CD4-positive, alpha-beta memory T cell (primary cell): Measurements from ENCODE around the gene DMRT1. TPM values are rescaled to one million over a fixed set of nuclear protein-coding genes. Genes with fewer than 3 reads are reported as not detected.
"Not testable (repeated sequence)": the region's sequence is repeated elsewhere in the genome, so short reads cannot be mapped to it uniquely, and the experiment has no call there.

Experiments used
- CTCF ChIA-PET: fragments of 350-600 bp; sonication (Branson Sonifier 250); formaldehyde crosslinking; loops from one replicate; lab custom pipeline; 2021; ENCODE audit warnings: inconsistent platforms; ENCODE audit not compliant: partially characterized antibody; lab: Charles Lee
- POLR2A ChIA-PET: fragments of 350-600 bp; sonication (Branson Sonifier 250); formaldehyde crosslinking; loops from one replicate; lab custom pipeline; 2021; ENCODE audit not compliant: partially characterized antibody; lab: Charles Lee
- DNase-seq, 5 donors: peaks; one replicate each; pipeline versions ENCODE4 v3.0.0 to v3.0.0-alpha.2; 2020 to 2022; ENCODE audit warnings: mixed read lengths in 1 of 5
- H3K27ac ChIP-seq: one replicate; pipeline ENCODE4 v1.7.0; 2013; ENCODE audit warnings: low read depth, low read length
- H3K27me3 ChIP-seq: 2 replicates; pipeline ENCODE4 v1.7.0; 2013; ENCODE audit warnings: mild to moderate bottlenecking, low read length, moderate library complexity; ENCODE audit not compliant: insufficient read depth
- H3K36me3 ChIP-seq: 2 replicates; pipeline ENCODE4 v1.7.0; 2013; ENCODE audit warnings: mild to moderate bottlenecking, low read length, moderate library complexity; ENCODE audit not compliant: insufficient read depth
- H3K4me1 ChIP-seq: 2 replicates; pipeline ENCODE4 v1.7.0; 2013; ENCODE audit warnings: mild to moderate bottlenecking, low read length, moderate library complexity; ENCODE audit not compliant: insufficient read depth
- H3K4me3 ChIP-seq, 2 donors: one replicate each; pipeline ENCODE4 v1.7.0; 2013; ENCODE audit warnings: low read length in 2 of 2, mild to moderate bottlenecking in 1 of 2
- H3K9me3 ChIP-seq, 2 donors: one replicate each; pipeline ENCODE4 v1.7.0; 2013; ENCODE audit warnings: low read length in 2 of 2, control low read depth in 1 of 2; ENCODE audit not compliant: control insufficient read depth in 1 of 2
- H3K27ac Mint-ChIP-seq, 7 donors: one replicate each; pipeline ENCODE4 v1.8.0; 2020 to 2021; ENCODE audit warnings: mixed read lengths in 7 of 7, mild to moderate bottlenecking in 6 of 7, inconsistent platforms in 3 of 7, moderate library complexity in 3 of 7
- H3K27me3 Mint-ChIP-seq, 2 donors: one replicate each; pipeline ENCODE4 v1.8.0; 2020 to 2021; ENCODE audit warnings: mixed read lengths in 2 of 2
- H3K36me3 Mint-ChIP-seq, 2 donors: one replicate each; pipeline ENCODE4 v1.8.0; 2020 to 2021; ENCODE audit warnings: mixed read lengths in 2 of 2, inconsistent platforms in 1 of 2, mild to moderate bottlenecking in 1 of 2
- H3K4me1 Mint-ChIP-seq, 4 donors: one replicate each; pipeline ENCODE4 v1.8.0; 2020 to 2021; ENCODE audit warnings: mixed read lengths in 4 of 4, mild to moderate bottlenecking in 1 of 4
- H3K4me3 Mint-ChIP-seq, 8 donors: one replicate each; pipeline ENCODE4 v1.8.0; 2020 to 2021; ENCODE audit warnings: mixed read lengths in 8 of 8, mild to moderate bottlenecking in 7 of 8, moderate library complexity in 6 of 8, inconsistent platforms in 3 of 8
- H3K9me3 Mint-ChIP-seq, 8 donors: one replicate each; pipeline ENCODE4 v1.8.0; 2020 to 2021; ENCODE audit warnings: mixed read lengths in 8 of 8, mild to moderate bottlenecking in 5 of 8, inconsistent platforms in 3 of 8, moderate library complexity in 1 of 8
- intact Hi-C: fragments of 100-400 bp; cut with micrococcal nuclease; formaldehyde crosslinking; loops from one replicate; pipeline ENCODE4 v1.15.1; 2023
- polyA plus RNA-seq, 2 donors: library from polyadenylated mRNA; unstranded; fragments of 300-500 nt; fragmentation: Illumina TruSeq; gene quantifications; one replicate each; pipeline ENCODE4 v1.2.3, GENCODE V29; 2021
- total RNA-seq, 2 experiments: library from RNA; stranded (reverse); gene quantifications; one replicate each; pipeline ENCODE4 v1.2.3, GENCODE V29; 2021

The DMRT1 gene
- total and polyA plus RNA-seq, 4 experiments from 2014 or later: not detected

DNA sequence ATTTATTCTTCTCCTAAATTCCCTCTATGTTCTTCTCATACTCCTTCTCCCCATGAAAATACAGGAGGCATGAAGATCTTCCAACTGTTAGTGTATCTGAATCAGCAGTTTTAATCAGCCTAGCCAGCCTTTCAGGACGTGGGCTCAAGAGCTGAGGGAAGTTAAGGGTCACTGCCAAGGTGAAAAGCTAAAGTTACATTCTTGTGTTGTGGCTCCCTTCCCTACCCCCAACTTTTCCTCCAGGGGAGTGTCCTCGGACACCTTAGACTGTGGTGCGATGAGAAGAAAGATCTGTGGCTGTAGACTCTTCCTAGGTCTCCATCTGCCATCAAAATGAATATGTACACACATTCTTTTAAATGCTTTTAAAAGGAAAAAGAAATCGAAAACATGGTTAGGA lies 139.1 kb downstream of the DMRT1 start:
- H3K36me3 ChIP-seq: no peaks in the 10 kb centered on the region
- H3K27ac ChIP-seq: no peak overlapping the region
- no peak overlapping the region for H3K4me3 Mint-ChIP-seq
- peaks cover 53 to 61% of the 10 kb centered on the region in 2 donors for H3K27me3 Mint-ChIP-seq
- no peaks in the 10 kb centered on the region for H3K9me3 ChIP-seq
- no peak for DNase-seq
- intact Hi-C loops: no loop called here
- no peak overlapping the region for H3K4me3 ChIP-seq
- POLR2A ChIA-PET: no interaction called here
- H3K4me1 ChIP-seq: no peaks in the 10 kb centered on the region
- H3K4me1 Mint-ChIP-seq: peaks cover 0 to 5% (median 3%) of the 10 kb centered on the region in 4 donors
- H3K9me3 Mint-ChIP-seq: no peaks in the 10 kb centered on the region
- H3K27me3 ChIP-seq: peaks cover 47% of the 10 kb centered on the region
- no peak overlapping the region for H3K27ac Mint-ChIP-seq
- CTCF ChIA-PET: no interaction called here
- no peaks in the 10 kb centered on the region for H3K36me3 Mint-ChIP-seq

DNA sequence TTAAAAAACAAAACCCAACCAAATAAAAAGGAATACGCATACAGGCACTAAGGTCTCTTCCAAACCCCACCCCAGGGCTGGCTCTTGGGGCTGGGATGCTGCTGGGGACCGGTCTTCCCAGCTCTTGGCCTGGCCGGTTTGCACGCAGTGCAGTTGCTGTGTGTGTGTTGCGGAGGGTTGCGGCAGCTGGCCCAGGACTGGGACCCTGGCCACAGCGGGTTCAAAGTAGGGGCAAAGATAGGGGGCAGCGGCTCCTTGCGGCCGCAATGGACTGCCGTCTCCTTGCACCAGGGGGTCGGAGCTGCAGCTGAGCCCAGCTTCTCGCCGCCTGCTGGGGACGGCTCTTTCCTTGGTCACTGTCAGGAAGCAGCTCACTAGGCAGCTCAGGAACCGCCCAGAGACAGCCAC lies 140.0 kb downstream of the DMRT1 start:
- intact Hi-C loops: no loop called here
- H3K27ac Mint-ChIP-seq: no peak overlapping the region
- CTCF ChIA-PET: no interaction called here
- peaks cover 0 to 2% (median under 1%) of the 10 kb centered on the region in 4 donors for H3K4me1 Mint-ChIP-seq
- no peaks in the 10 kb centered on the region for H3K9me3 ChIP-seq
- POLR2A ChIA-PET: no interaction called here
- no peak overlapping the region for H3K4me3 ChIP-seq
- no peak overlapping the region for H3K4me3 Mint-ChIP-seq
- DNase-seq: no peak
- H3K27ac ChIP-seq: no peak overlapping the region
- no peaks in the 10 kb centered on the region for H3K36me3 Mint-ChIP-seq
- H3K27me3 Mint-ChIP-seq: peaks cover 55 to 60% of the 10 kb centered on the region in 2 donors
- no peaks in the 10 kb centered on the region for H3K36me3 ChIP-seq
- H3K4me1 ChIP-seq: no peaks in the 10 kb centered on the region
- H3K9me3 Mint-ChIP-seq: peaks cover 0 to 1% (median 0%) of the 10 kb centered on the region in 8 donors
- H3K27me3 ChIP-seq: peaks cover 40% of the 10 kb centered on the region

DNA sequence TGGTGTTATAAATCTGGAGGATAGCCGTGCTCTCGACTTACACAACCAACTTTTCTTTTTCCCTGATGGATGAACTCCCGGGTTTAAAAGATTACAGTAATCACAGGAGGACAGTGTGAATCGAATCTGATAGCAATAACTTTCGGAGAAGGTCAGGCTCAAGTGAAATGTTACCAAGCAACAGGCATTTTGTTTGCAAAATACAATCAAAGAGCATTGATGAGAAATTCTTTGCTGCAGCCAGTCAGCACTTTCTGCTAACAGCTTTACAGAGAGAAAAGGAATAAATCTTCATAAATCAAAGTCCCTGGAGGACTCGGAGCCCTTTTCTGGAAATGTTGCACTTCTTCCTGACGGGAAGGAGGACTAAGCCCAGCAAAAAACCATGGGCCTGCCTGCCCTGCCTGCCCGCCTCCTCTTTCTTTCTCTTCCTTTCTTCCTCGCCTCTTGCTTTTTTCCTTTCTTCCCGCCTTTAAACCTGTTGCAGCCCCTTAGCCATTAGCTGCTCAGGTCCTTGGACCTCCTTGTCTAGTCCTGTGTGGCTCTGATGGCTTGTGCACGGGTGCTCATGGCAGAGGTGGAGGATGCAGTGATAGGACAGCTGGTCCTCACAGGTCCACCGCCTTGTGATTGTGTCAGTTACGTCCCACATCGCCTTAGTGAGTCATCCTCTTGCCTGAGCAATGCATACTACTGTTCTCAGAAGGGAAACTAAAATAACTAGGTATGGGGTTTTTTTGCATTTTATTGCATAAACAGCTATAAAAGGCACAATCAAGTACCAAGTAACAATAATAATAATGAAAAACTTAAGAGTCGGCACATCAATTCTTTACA lies 141.1 kb downstream of the DMRT1 start:
- Histone ChIP-seq H3K9me3 (no peaks in the 10 kb centered on the region), H3K4me1 (no peaks in the 10 kb centered on the region), H3K36me3 (no peaks in the 10 kb centered on the region), H3K27me3 (peaks cover 40% of the 10 kb centered on the region), H3K4me3 (no peak overlapping the region), H3K27ac (no peak overlapping the region)
- intact Hi-C loops: no loop called here
- ChIA-PET POLR2A (no interaction called here), CTCF (no interaction called here)
- peaks cover 0 to 2% (median under 1%) of the 10 kb centered on the region in 4 donors for H3K4me1 Mint-ChIP-seq
- H3K27me3 Mint-ChIP-seq: peaks cover 54 to 65% of the 10 kb centered on the region in 2 donors
- no peak overlapping the region for H3K4me3 Mint-ChIP-seq
- no peak for DNase-seq
- no peaks in the 10 kb centered on the region for H3K36me3 Mint-ChIP-seq
- peaks cover 0 to 1% (median 0%) of the 10 kb centered on the region in 8 donors for H3K9me3 Mint-ChIP-seq
- H3K27ac Mint-ChIP-seq: peak overlapping the region in 1 of 7 donors; percentile 14

DNA sequence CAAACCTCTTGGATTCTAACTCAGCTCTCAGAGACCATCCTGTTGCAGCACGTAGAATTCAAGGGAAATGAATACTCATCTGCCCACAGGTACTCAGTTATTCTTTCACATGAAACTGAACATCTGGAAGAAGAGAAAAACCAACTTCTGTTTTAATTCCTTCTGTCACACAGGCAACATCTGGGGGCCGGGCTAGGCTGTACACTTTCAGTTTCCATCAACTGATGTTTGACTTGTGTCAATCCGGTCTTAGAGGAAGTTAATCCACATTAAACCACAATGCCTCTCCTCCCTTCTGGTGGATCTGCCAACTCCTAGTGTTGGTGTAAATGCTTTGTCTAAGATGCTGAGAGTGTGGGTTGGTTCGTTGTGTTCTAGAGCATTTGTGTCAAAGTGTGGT lies 152.5 kb downstream of the DMRT1 start:
- H3K27me3 Mint-ChIP-seq: peaks cover 5 to 6% of the 10 kb centered on the region in 2 donors
- H3K4me3 ChIP-seq: no peak overlapping the region
- H3K27ac Mint-ChIP-seq: no peak overlapping the region
- peaks cover 0 to 8% (median 5%) of the 10 kb centered on the region in 4 donors for H3K4me1 Mint-ChIP-seq
- peaks cover 0 to 7% (median 0%) of the 10 kb centered on the region in 8 donors for H3K9me3 Mint-ChIP-seq
- H3K36me3 Mint-ChIP-seq: no peaks in the 10 kb centered on the region
- no peaks in the 10 kb centered on the region for H3K36me3 ChIP-seq
- H3K9me3 ChIP-seq: no peaks in the 10 kb centered on the region
- H3K4me1 ChIP-seq: peaks cover 2% of the 10 kb centered on the region
- no peaks in the 10 kb centered on the region for H3K27me3 ChIP-seq
- no peak overlapping the region for H3K4me3 Mint-ChIP-seq
- ChIA-PET POLR2A (no interaction called here), CTCF (interaction anchor here (0.8 kb wide), 1 partner anchor 15 kb away, joined by 3 read pairs; no protein-coding TSS in a partner anchor)
- DNase-seq: no peak
- intact Hi-C loops: no loop called here
- no peak overlapping the region for H3K27ac ChIP-seq

DNA sequence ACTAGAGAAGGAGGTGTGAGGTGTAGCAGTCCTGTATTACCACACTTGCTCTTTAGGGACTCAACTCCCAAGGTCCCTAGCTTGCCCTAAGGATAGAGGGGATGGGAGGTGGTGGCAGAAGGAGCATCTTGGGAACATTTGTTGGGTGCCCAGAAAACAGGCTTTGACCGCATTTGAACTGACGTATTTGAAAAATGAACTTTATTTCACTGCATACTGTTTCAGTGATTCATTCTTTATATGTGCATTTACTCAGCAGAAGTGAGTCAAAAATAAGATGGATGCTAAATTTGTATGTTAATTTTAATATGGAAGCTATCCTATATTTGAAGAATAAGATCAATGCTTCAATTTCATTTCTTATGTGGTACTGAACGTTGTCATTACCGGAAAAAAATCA lies 153.7 kb downstream of the DMRT1 start:
- H3K27me3 Mint-ChIP-seq: peaks cover 0 to 3% of the 10 kb centered on the region in 2 donors
- DNase-seq: no peak
- H3K4me1 Mint-ChIP-seq: peaks cover 0 to 8% (median 6%) of the 10 kb centered on the region in 4 donors
- Histone ChIP-seq H3K4me3 (no peak overlapping the region), H3K27me3 (no peaks in the 10 kb centered on the region), H3K36me3 (no peaks in the 10 kb centered on the region), H3K9me3 (no peaks in the 10 kb centered on the region), H3K4me1 (peaks cover 7% of the 10 kb centered on the region), H3K27ac (no peak overlapping the region)
- H3K4me3 Mint-ChIP-seq: no peak overlapping the region
- ChIA-PET CTCF (interaction anchor here (1.1 kb wide), 1 partner anchor 48 kb away, joined by 3 read pairs; no protein-coding TSS in a partner anchor), POLR2A (no interaction called here)
- no peaks in the 10 kb centered on the region for H3K36me3 Mint-ChIP-seq
- peaks cover 0 to 7% (median 0%) of the 10 kb centered on the region in 8 donors for H3K9me3 Mint-ChIP-seq
- H3K27ac Mint-ChIP-seq: no peak overlapping the region
- intact Hi-C loops: no loop called here

DNA sequence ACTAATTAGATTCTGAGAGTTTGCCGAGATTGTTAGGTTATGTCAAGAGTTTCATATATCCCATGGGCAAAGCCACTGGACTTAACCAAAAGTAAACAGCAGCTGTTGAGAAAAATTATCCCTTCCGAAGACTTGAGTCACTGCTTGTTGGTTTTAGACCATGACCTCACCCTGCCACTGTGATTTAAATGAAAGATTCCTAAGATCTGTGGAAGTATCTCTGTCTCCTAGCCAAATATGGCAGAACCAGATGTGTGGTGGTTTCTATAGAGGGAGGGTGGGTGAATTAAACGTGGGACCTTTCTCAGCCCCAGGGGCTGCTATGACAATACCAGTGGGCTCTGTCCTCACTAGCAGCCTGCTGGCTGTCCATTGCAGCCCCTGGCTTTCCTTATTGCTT lies 154.3 kb downstream of the DMRT1 start:
- H3K36me3 ChIP-seq: no peaks in the 10 kb centered on the region
- no peak overlapping the region for H3K27ac ChIP-seq
- H3K36me3 Mint-ChIP-seq: no peaks in the 10 kb centered on the region
- H3K4me1 ChIP-seq: peaks cover 7% of the 10 kb centered on the region
- POLR2A ChIA-PET: no interaction called here
- H3K27me3 ChIP-seq: no peaks in the 10 kb centered on the region
- peaks cover 0 to under 1% of the 10 kb centered on the region in 2 donors for H3K27me3 Mint-ChIP-seq
- no peak overlapping the region for H3K4me3 ChIP-seq
- intact Hi-C loops: no loop called here
- no peaks in the 10 kb centered on the region for H3K9me3 ChIP-seq
- DNase-seq: no peak
- CTCF ChIA-PET: interaction anchor here (1.1 kb wide), 1 partner anchor 13 kb away, joined by 4 read pairs; no protein-coding TSS in a partner anchor
- H3K27ac Mint-ChIP-seq: peak overlapping the region in 1 of 7 donors; percentile 19
- H3K4me1 Mint-ChIP-seq: peaks cover 0 to 8% (median 6%) of the 10 kb centered on the region in 4 donors
- H3K4me3 Mint-ChIP-seq: no peak overlapping the region
- H3K9me3 Mint-ChIP-seq: peaks cover 0 to 7% (median 0%) of the 10 kb centered on the region in 8 donors

DNA sequence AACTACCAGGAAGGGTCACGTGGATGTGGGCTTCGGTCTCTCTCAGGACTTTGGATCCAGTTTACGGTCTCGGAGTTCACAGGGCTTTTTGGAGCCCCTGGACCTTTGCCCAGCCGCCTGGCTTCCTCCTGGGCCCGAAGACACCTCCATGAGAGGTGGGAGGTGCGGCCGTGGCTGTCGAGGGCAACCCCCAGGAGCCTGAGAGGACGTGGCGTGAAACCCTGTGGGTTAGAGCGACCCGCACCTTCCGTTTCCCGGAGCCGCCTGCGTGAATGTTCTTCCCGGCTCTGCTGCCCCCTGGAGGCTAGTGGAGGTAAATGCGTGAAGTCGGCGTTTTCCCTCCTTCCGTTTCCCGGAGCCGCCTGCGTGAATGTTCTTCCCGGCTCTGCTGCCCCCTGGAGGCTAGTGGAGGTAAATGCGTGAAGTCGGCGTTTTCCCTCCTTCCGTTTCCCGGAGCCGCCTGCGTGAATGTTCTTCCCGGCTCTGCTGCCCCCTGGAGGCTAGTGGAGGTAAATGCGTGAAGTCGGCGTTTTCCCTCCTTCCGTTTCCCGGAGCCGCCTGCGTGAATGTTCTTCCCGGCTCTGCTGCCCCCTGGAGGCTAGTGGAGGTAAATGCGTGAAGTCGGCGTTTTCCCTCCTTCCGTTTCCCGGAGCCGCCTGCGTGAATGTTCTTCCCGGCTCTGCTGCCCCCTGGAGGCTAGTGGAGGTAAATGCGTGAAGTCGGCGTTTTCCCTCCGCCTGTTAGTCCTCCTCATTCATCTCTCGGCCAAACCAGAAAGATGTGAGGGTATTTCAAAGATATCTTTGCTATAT lies 157.0 kb downstream of the DMRT1 start:
- H3K27me3 Mint-ChIP-seq, H3K36me3 ChIP-seq, H3K4me3 Mint-ChIP-seq, H3K4me1 ChIP-seq, H3K4me1 Mint-ChIP-seq, H3K36me3 Mint-ChIP-seq, H3K9me3 Mint-ChIP-seq, H3K27ac ChIP-seq, DNase-seq, H3K9me3 ChIP-seq, POLR2A ChIA-PET, H3K27me3 ChIP-seq, H3K4me3 ChIP-seq, intact Hi-C loops: not testable (repeated sequence)
- CTCF ChIA-PET: interaction anchor here (0.8 to 1.5 kb wide), 3 partner anchors 10 to 107 kb away, joined by 3 read pairs; no protein-coding TSS in a partner anchor
- H3K27ac Mint-ChIP-seq: peak overlapping the region in 1 of 7 donors; percentile 62
